Muscle of leg (tissue), 11 donors: ENCODE results near the gene MOSPD3. TPM values are rescaled to one million over a fixed set of nuclear protein-coding genes. Genes with fewer than 3 reads are reported as not detected.

Source experiments
- DNase-seq: peaks from one replicate; pipeline ENCODE4 v3.0.0; 2013
- H3K27ac ChIP-seq: one replicate; pipeline ENCODE4 v1.5.1; 2013; ENCODE audit warnings: mild to moderate bottlenecking, low read length, control low read depth
- H3K27me3 ChIP-seq: one replicate; pipeline ENCODE4 v1.6.1; 2013; ENCODE audit warnings: low read length; ENCODE audit not compliant: control insufficient read depth, insufficient read depth
- H3K36me3 ChIP-seq: one replicate; pipeline ENCODE4 v1.6.1; 2013; ENCODE audit warnings: low read length; ENCODE audit not compliant: control insufficient read depth, insufficient read depth
- H3K4me1 ChIP-seq: one replicate; pipeline ENCODE4 v1.6.1; 2013; ENCODE audit warnings: low read length; ENCODE audit not compliant: control insufficient read depth, insufficient read depth
- H3K4me3 ChIP-seq: one replicate; pipeline ENCODE4 v1.5.1; 2013; ENCODE audit warnings: low read length, control low read depth
- H3K9me3 ChIP-seq: replicated peaks from 2 replicates; pipeline ENCODE4 v1.6.1; 2013; ENCODE audit warnings: low read depth, low read length; ENCODE audit not compliant: control insufficient read depth
- WGBS: methylation state at CpG from one replicate; pipeline ENCODE4 v1.1.5; 2013; ENCODE audit warnings: missing lambda C conversion rate; ENCODE audit not compliant: insufficient coverage; 5-methylcytosine and 5-hydroxymethylcytosine counted together
- polyA plus RNA-seq, 8 donors: library from polyadenylated mRNA; unstranded; fragments of 120-200 nt; gene quantifications; one replicate each; pipeline versions ENCODE4 v1.2.1 to v1.2.3, GENCODE V29; 2013; ENCODE audit warnings: inconsistent platforms in 1 of 8, low replicate concordance in 1 of 8; ENCODE audit not compliant: insufficient read length in 8 of 8, insufficient read depth in 1 of 8
- total RNA-seq: library from RNA; stranded (reverse); fragments of 120-200 nt; gene quantifications from one replicate; pipeline ENCODE4 v1.2.4, GENCODE V29; 2013

Gene MOSPD3
- total and polyA plus RNA-seq, 9 donors: 7.1 to 23.5 (median 17.5) TPM

GRCh38 chr7:100568176-100568895 is 44.0 kb upstream of the MOSPD3 start:
- no peak overlapping the region for H3K4me3 ChIP-seq
- 52% methylated on average over 6 of the region's 11 CpGs for WGBS
- H3K9me3 ChIP-seq: no peaks in the 10 kb centered on the region
- H3K27me3 ChIP-seq: peaks cover 41% of the 10 kb centered on the region
- peaks cover 17% of the 10 kb centered on the region for H3K4me1 ChIP-seq
- H3K36me3 ChIP-seq: peaks cover 8% of the 10 kb centered on the region
- DNase-seq: no peak
- no peak overlapping the region for H3K27ac ChIP-seq

GRCh38 chr7:100568896-100569844 is 43.2 kb upstream of the MOSPD3 start:
- Histone ChIP-seq H3K27me3 (peaks cover 41% of the 10 kb centered on the region), H3K36me3 (peaks cover 11% of the 10 kb centered on the region), H3K4me1 (peaks cover 14% of the 10 kb centered on the region), H3K9me3 (no peaks in the 10 kb centered on the region), H3K27ac (no peak overlapping the region), H3K4me3 (no peak overlapping the region)
- WGBS: 16% methylated on average over 26 of the region's 36 CpGs
- peak; percentile 56 for DNase-seq

- DNase-seq: no peak
- Histone ChIP-seq H3K9me3 (no peaks in the 10 kb centered on the region), H3K4me1 (peaks cover 14% of the 10 kb centered on the region), H3K4me3 (no peak overlapping the region), H3K27ac (no peak overlapping the region), H3K36me3 (peaks cover 24% of the 10 kb centered on the region), H3K27me3 (peaks cover 41% of the 10 kb centered on the region)
- whole genome bisulfite sequencing: 53% methylated on average over 9 of the region's 26 CpGs
These were observed 41.1 kb upstream of the MOSPD3 start for GRCh38 chr7:100570954-100571828.

- no peak for DNase-seq
- Histone ChIP-seq H3K4me3 (no peak overlapping the region), H3K27ac (no peak overlapping the region), H3K36me3 (peaks cover 29% of the 10 kb centered on the region), H3K27me3 (peaks cover 41% of the 10 kb centered on the region), H3K9me3 (no peaks in the 10 kb centered on the region), H3K4me1 (peaks cover 14% of the 10 kb centered on the region)
- WGBS: 100% methylated on average over 2 of the region's 2 CpGs
These were observed 40.6 kb upstream of the MOSPD3 start for GRCh38 chr7:100571829-100572116.

- 69% methylated on average over 12 of the region's 20 CpGs for WGBS
- Histone ChIP-seq H3K27ac (no peak overlapping the region), H3K4me1 (peaks cover 14% of the 10 kb centered on the region), H3K4me3 (no peak overlapping the region), H3K36me3 (peaks cover 36% of the 10 kb centered on the region), H3K9me3 (no peaks in the 10 kb centered on the region), H3K27me3 (peaks cover 41% of the 10 kb centered on the region)
- DNase-seq: no peak
These were observed 39.9 kb upstream of the MOSPD3 start for GRCh38 chr7:100572281-100572948.

- 91% methylated on average over 26 of the region's 30 CpGs for WGBS
- Histone ChIP-seq H3K27ac (no peak overlapping the region), H3K36me3 (peaks cover 43% of the 10 kb centered on the region), H3K27me3 (peaks cover 41% of the 10 kb centered on the region), H3K4me3 (no peak overlapping the region), H3K4me1 (peaks cover 14% of the 10 kb centered on the region), H3K9me3 (no peaks in the 10 kb centered on the region)
- DNase-seq: no peak
These were observed 39.2 kb upstream of the MOSPD3 start for GRCh38 chr7:100572949-100573675.

- H3K27me3 ChIP-seq: peaks cover 39% of the 10 kb centered on the region
- peaks cover 49% of the 10 kb centered on the region for H3K36me3 ChIP-seq
- H3K9me3 ChIP-seq: no peaks in the 10 kb centered on the region
- no peak within 1 kb of the TSS for H3K27ac ChIP-seq
- peaks cover 14% of the 10 kb centered on the region for H3K4me1 ChIP-seq
- no peak within 1 kb of the TSS for H3K4me3 ChIP-seq
- WGBS: 86% methylated on average over 55 of the region's 70 CpGs
- DNase-seq: no peak
These were observed 38.5 kb upstream of the MOSPD3 start, which contains the start of gene SAP25 for GRCh38 chr7:100573691-100574361. TSS of gene SAP25 (minus strand) at chr7:100573900. CDS start at chr7:100573742, 158 bp downstream.

- H3K4me3 ChIP-seq: no peak overlapping the region
- H3K27me3 ChIP-seq: peaks cover 31% of the 10 kb centered on the region
- peaks cover 9% of the 10 kb centered on the region for H3K4me1 ChIP-seq
- H3K27ac ChIP-seq: no peak overlapping the region
- peaks cover 55% of the 10 kb centered on the region for H3K36me3 ChIP-seq
- no peaks in the 10 kb centered on the region for H3K9me3 ChIP-seq
- no peak for DNase-seq
- WGBS: 85% methylated on average over 21 of the region's 44 CpGs
These were observed 37.8 kb upstream of the MOSPD3 start for GRCh38 chr7:100574362-100575205.
